SKM-1 (cell line): ENCODE measurements around the gene KLHDC10.
A peak's percentile ranks its signal among the peaks of the same experiment; 100 is the strongest.
"Not testable (repeated sequence)": the region's sequence is repeated elsewhere in the genome, so short reads cannot be mapped to it uniquely, and the experiment has no call there.

Source experiments
- DNase-seq: peaks from one replicate; lab custom pipeline; 2025; ENCODE audit not compliant: unreplicated experiment; lab: John Stamatoyannopoulos, UW

Gene KLHDC10

DNA sequence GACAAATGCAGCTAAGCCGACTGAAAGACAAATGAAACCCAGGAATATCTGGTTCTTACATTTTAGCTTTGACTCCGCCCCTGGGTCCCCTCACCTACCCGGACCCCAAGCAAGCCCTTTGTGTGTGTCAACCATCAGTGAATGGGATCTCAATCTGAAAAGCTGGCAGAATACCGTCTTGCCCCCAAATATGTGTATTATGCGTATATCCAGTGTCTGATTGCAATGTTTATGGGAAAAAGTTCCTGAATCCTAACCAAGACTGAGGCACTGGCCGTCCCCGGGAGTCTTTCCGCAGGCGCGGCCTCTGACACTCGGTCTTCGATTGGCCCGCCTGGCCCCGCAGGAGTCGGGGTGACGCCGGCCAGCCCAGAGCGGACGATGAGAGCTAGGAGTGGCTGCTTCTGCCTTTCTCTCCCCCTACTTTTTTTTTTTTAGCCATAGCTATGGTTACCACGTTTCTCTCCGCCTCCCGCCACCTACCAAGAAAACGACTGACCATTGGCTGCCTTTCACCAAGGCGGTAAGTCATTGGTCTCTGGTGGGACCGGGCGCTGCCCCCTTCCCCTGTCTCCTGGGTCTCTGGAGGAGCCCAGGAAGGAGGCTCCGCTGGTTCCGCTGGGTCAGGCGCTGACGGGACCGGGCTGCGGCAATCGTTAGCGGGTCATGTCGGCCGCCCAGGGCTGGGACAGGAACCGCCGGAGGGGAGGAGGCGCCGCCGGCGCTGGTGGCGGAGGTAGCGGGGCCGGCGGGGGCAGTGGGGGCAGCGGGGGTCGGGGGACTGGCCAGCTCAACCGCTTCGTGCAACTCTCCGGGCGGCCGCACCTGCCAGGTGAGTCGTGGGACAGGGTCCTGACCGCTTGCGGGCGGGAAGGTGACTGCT lies at the start of gene KLHDC10:
TSS of gene KLHDC10 (plus strand) at position 557 of the 883 bp plus-strand sequence. CDS start at position 667, 110 bp downstream.
- DNase-seq, result peak; percentile 92

- no peak for DNase-seq
These were observed 49.1 kb upstream of the KLHDC10 start for GRCh38 chr7:130021105-130021834.

GRCh38 chr7:130022115-130022514 lies 48.2 kb upstream of the KLHDC10 start:
- no peak for DNase-seq

GRCh38 chr7:130022623-130023175 lies 47.6 kb upstream of the KLHDC10 start:
- no peak for DNase-seq

GRCh38 chr7:130024390-130024789 lies 45.9 kb upstream of the KLHDC10 start:
- DNase-seq, result no peak

DNA sequence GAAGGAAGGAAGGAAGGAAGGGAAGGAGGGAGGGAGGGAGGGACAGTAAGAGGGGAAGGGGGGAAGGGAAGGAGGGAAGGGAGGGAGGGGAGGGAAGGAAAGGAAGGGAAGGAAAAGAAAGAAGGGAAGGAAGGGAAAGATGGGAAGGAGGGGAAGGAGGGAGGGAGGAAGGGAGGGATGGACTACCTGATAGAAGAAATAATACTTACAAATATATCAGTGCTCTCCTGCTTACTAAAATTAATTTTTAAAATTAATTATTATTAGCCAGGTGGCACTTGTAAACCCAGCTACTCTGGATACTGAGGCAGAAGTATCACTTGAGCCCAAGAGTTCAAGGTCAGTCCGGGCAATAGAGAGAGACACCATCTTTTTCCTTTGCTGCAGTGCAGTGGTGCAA lies 37.6 kb upstream of the KLHDC10 start:
- DNase-seq, result no peak

- DNase-seq, result no peak
These were observed 32.6 kb upstream of the KLHDC10 start for GRCh38 chr7:130037703-130038102.

DNA sequence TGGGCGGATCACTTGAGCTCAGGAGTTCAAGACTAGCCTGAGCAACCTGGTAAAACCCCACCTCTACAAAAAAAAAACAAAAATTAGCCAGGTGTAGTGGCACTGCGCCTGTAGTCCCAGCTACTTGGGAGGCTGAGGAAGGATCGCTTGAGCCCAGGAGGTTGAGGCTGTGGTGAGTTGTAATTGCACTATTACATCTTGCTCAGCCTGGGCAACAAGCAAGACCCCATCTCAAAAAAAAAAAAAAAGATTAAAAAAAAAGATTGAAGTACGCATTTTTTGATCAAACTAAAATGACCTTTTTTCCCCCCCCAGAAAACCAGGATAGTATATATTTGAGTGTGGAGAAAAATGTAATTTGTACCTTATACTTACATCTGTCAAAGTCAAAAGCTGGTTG lies 29.8 kb upstream of the KLHDC10 start:
- no peak for DNase-seq

- no peak for DNase-seq
These were observed 22.5 kb upstream of the KLHDC10 start for GRCh38 chr7:130047831-130048230.

GRCh38 chr7:130048906-130049305 lies 21.4 kb upstream of the KLHDC10 start:
- no peak for DNase-seq

DNA sequence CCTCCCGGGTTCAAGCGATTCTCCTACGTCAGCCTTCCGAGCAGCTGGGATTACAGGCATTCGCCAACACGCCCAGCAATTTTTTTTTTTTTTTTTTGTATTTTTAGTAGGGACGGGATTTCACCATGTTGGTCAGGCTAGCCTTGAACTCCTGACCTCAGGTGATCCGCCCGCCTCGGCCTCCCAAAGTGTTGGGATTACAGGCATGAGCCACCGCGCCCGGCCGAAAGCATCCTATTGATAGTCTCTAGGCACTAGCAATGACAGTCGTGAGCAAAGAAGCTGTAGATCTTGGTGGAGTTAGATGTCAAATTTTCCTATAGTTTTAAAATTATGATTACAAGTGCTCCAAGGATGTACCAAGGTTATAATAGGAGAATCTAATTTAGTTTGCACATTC lies 18.1 kb upstream of the KLHDC10 start:
- not testable (repeated sequence) for DNase-seq

DNA sequence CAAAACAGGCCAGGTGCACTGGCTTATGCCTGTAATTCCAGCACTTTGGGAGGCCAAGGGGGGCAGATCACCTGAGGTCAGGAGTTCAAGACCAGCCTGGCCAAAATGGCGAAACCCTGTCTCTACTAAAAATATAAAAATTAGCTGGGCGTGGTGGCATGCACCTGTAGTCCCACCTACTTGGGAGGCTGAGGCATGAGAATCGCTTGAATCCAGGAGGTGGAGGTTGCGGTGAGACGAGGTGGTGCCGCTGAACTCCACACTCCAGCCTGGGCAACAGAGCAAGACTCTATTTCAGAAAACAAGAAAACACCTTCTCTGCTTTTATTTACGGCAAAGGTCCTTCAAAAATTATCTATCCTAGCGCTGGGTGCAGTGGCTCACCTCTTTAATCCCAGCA lies 15.1 kb upstream of the KLHDC10 start:
- not testable (repeated sequence) for DNase-seq

DNA sequence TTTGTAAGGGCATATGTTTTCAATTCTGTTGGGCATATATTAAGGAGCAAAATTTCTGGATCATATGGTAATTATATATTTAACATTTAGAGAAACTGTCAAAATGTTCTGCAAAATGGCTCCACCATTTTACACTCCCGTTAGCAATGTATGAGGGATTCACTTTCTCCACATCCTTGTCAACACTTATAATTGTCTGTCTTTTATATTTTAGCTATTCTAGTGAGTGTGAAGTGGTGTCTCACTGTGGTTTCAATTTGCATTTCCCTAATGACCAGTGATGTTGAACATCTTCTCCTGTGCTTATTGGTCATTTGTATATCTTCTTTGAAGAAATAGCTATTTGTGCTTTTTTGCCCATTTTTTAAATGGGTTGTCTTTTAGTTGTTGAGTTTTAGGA lies 8.1 kb upstream of the KLHDC10 start:
- no peak for DNase-seq

DNA sequence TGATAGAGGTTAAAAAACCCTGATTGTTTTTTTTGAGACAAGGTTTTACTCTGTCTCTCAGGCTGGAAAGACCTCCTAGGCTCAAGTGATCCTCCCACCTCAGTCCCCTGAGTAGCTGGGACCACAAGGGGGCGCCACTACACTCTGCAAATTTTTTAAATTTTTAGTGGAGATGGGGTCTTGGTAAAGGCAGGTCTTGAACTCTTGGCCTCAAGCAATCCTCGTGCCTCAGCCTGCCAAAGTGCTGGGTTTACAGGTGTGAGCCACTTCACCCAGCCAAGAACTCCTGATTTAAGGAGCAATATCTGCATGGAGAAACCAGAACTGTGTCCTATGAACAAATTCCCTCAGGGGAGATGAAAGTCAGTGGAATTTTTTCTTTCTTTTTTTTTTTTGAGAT lies 7.3 kb upstream of the KLHDC10 start:
- DNase-seq, result peak; percentile 15

DNA sequence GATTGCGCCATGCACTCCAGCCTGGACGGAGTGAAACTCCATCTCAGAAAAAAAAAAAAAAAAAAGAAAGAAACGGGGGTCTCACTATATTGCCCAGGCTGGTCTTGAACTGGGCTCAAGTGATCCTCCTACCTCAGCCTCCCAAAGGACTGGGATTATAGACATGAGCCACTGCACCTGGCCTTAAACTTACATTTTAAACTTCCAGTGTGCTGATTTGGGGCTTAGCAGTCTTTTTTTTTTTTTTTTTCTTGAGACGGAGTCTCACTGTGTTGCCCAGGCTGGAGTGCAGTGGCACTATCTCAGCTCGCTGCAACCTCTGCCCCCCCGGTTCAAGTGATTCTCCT lies 5.8 kb upstream of the KLHDC10 start:
- DNase-seq, result not testable (repeated sequence)

- no peak for DNase-seq
These were observed 4.7 kb upstream of the KLHDC10 start for GRCh38 chr7:130065500-130066152.

DNA sequence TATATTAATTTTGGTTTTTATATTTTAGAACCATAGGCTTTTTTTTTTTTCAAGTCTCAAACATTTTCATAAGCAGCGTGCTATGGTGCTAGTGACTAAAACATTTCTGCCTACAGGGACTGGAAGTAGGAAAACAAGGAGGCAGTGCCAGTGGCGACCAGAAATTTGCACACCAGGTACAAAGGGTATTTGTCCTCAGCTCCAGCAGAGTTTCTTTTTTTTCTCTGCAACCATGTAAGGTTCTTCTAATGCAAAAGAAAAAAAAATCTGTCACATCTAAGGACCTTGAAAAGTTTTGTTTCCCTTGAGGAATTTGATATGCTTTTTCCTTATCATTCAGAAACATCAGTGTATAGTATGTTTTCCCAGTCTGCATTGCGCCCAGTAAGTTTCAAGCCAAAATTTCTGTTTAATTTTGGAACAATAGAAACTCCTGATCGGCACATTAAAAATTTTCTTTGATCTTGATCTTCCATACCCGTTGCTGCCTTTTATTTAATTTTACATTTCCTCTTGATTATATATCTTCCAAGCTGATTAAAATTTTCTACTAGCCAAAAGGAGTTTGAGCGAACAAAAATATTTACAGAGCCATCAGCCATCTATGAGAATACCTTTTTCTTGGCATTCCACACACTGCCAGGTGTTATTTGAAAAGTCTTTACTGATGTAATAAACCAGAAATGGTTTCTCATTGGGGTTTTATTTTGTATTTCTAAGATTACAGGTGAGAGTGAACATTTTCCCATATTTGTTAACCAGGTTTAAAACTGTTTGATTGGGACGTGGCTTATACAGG lies 956 bp upstream of the KLHDC10 start:
- no peak for DNase-seq

- DNase-seq, result peak; percentile 38
These were observed 708 bp downstream of the KLHDC10 start for GRCh38 chr7:130070861-130071622.

- peak; percentile 82 for DNase-seq
These were observed 1.6 kb downstream of the KLHDC10 start for GRCh38 chr7:130071701-130072622.
